CD4-positive, alpha-beta memory T cell (primary cell): ENCODE data around the gene TGFBR2. TPM values are rescaled to one million over a fixed set of nuclear protein-coding genes. Genes with fewer than 3 reads are reported as not detected.

ENCODE experiments used
- CTCF ChIA-PET: fragments of 350-600 bp; sonication (Branson Sonifier 250); formaldehyde crosslinking; loops from one replicate; lab custom pipeline; 2021; ENCODE audit warnings: inconsistent platforms; ENCODE audit not compliant: partially characterized antibody; lab: Charles Lee
- POLR2A ChIA-PET: fragments of 350-600 bp; sonication (Branson Sonifier 250); formaldehyde crosslinking; loops from one replicate; lab custom pipeline; 2021; ENCODE audit not compliant: partially characterized antibody; lab: Charles Lee
- DNase-seq, 5 donors: peaks; one replicate each; pipeline versions ENCODE4 v3.0.0 to v3.0.0-alpha.2; 2020 to 2022; ENCODE audit warnings: mixed read lengths in 1 of 5
- H3K27ac ChIP-seq: one replicate; pipeline ENCODE4 v1.7.0; 2013; ENCODE audit warnings: low read depth, low read length
- H3K27me3 ChIP-seq: 2 replicates; pipeline ENCODE4 v1.7.0; 2013; ENCODE audit warnings: mild to moderate bottlenecking, low read length, moderate library complexity; ENCODE audit not compliant: insufficient read depth
- H3K36me3 ChIP-seq: 2 replicates; pipeline ENCODE4 v1.7.0; 2013; ENCODE audit warnings: mild to moderate bottlenecking, low read length, moderate library complexity; ENCODE audit not compliant: insufficient read depth
- H3K4me1 ChIP-seq: 2 replicates; pipeline ENCODE4 v1.7.0; 2013; ENCODE audit warnings: mild to moderate bottlenecking, low read length, moderate library complexity; ENCODE audit not compliant: insufficient read depth
- H3K4me3 ChIP-seq, 2 donors: one replicate each; pipeline ENCODE4 v1.7.0; 2013; ENCODE audit warnings: low read length in 2 of 2, mild to moderate bottlenecking in 1 of 2
- H3K9me3 ChIP-seq, 2 donors: one replicate each; pipeline ENCODE4 v1.7.0; 2013; ENCODE audit warnings: low read length in 2 of 2, control low read depth in 1 of 2; ENCODE audit not compliant: control insufficient read depth in 1 of 2
- H3K27ac Mint-ChIP-seq, 7 donors: one replicate each; pipeline ENCODE4 v1.8.0; 2020 to 2021; ENCODE audit warnings: mixed read lengths in 7 of 7, mild to moderate bottlenecking in 6 of 7, inconsistent platforms in 3 of 7, moderate library complexity in 3 of 7
- H3K27me3 Mint-ChIP-seq, 2 donors: one replicate each; pipeline ENCODE4 v1.8.0; 2020 to 2021; ENCODE audit warnings: mixed read lengths in 2 of 2
- H3K36me3 Mint-ChIP-seq, 2 donors: one replicate each; pipeline ENCODE4 v1.8.0; 2020 to 2021; ENCODE audit warnings: mixed read lengths in 2 of 2, inconsistent platforms in 1 of 2, mild to moderate bottlenecking in 1 of 2
- H3K4me1 Mint-ChIP-seq, 4 donors: one replicate each; pipeline ENCODE4 v1.8.0; 2020 to 2021; ENCODE audit warnings: mixed read lengths in 4 of 4, mild to moderate bottlenecking in 1 of 4
- H3K4me3 Mint-ChIP-seq, 8 donors: one replicate each; pipeline ENCODE4 v1.8.0; 2020 to 2021; ENCODE audit warnings: mixed read lengths in 8 of 8, mild to moderate bottlenecking in 7 of 8, moderate library complexity in 6 of 8, inconsistent platforms in 3 of 8
- H3K9me3 Mint-ChIP-seq, 8 donors: one replicate each; pipeline ENCODE4 v1.8.0; 2020 to 2021; ENCODE audit warnings: mixed read lengths in 8 of 8, mild to moderate bottlenecking in 5 of 8, inconsistent platforms in 3 of 8, moderate library complexity in 1 of 8
- intact Hi-C: fragments of 100-400 bp; cut with micrococcal nuclease; formaldehyde crosslinking; loops from one replicate; pipeline ENCODE4 v1.15.1; 2023
- polyA plus RNA-seq, 2 donors: library from polyadenylated mRNA; unstranded; fragments of 300-500 nt; fragmentation: Illumina TruSeq; gene quantifications; one replicate each; pipeline ENCODE4 v1.2.3, GENCODE V29; 2021
- total RNA-seq, 2 experiments: library from RNA; stranded (reverse); gene quantifications; one replicate each; pipeline ENCODE4 v1.2.3, GENCODE V29; 2021

Gene TGFBR2
- total and polyA plus RNA-seq, 4 experiments from 2014 or later, result 58.7 to 110 (median 110) TPM

DNA sequence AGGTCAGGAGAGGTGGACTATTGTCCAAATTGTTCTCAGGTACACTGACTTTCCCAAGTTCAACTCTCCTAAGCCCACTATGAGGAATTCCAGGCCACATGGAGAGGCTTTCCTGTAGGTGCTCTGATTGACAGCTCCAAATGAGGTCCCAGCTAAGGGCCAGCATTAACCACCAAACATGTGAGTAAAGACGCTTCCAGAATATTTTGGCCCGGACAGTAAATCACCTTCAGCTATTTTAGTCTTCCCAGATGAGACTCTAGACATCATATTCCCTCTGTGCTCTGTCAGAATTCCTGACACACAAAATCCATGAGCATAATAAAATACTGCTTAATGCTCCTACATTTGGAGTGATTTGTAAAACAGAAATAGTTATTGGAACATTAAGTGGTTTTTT, 135.5 kb downstream of the TGFBR2 start:
- no peaks in the 10 kb centered on the region for H3K36me3 Mint-ChIP-seq
- ChIA-PET CTCF (interaction anchor here (1.1 kb wide), 1 partner anchor 9 kb away, joined by 3 read pairs; no protein-coding TSS in a partner anchor), POLR2A (no interaction called here)
- Histone ChIP-seq H3K4me1 (no peaks in the 10 kb centered on the region), H3K36me3 (no peaks in the 10 kb centered on the region), H3K9me3 (no peaks in the 10 kb centered on the region), H3K27me3 (no peaks in the 10 kb centered on the region), H3K4me3 (no peak overlapping the region), H3K27ac (no peak overlapping the region)
- no peaks in the 10 kb centered on the region for H3K27me3 Mint-ChIP-seq
- H3K4me3 Mint-ChIP-seq, result no peak overlapping the region
- no peak for DNase-seq
- intact Hi-C loops, result no loop called here
- H3K4me1 Mint-ChIP-seq, result peaks cover 0 to 3% (median under 1%) of the 10 kb centered on the region in 4 donors
- H3K27ac Mint-ChIP-seq, result no peak overlapping the region
- H3K9me3 Mint-ChIP-seq, result no peaks in the 10 kb centered on the region

DNA sequence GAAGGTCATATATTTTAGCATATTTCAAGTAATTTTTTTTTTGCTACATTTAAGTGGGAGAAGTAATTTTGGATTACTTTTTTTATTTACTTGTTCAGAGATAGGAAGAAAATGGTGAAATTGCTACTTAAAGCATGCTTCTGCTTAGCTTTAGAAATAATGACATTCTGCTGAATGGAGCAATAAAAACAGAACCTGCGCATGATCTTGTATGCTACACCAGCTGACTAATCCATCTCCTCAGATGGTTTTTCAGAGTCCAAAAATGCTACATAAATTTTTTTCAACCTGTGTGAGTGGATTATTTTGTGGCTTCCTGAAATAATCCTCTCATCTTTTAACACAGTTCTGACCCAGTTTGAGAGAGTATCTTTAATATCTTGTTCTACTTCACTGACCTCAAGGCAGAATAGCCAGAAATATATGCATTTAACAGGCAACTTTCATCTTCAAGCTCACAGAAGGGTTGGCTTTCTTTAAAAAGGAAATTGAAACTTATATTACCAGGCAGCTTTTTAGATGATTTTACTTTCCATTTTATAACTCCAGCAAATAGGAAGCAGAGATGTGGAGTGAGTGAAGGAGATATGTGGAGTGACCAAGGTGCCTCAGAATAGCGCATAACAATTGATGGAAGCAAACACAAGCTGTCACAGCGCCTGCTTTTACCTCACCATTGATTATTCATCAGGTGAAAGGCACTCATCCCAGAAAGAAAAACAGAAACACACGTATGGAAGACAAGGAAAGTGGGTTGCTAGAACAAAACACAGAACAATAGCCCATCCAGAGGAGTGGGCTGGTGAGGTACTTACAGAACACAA, 136.6 kb downstream of the TGFBR2 start:
- Mint-ChIP-seq H3K27me3 (no peaks in the 10 kb centered on the region), H3K36me3 (no peaks in the 10 kb centered on the region), H3K4me3 (no peak overlapping the region), H3K4me1 (peaks cover 0 to 3% (median under 1%) of the 10 kb centered on the region in 4 donors), H3K9me3 (no peaks in the 10 kb centered on the region), H3K27ac (peak overlapping the region in 1 of 7 donors; percentile 15)
- Histone ChIP-seq H3K36me3 (no peaks in the 10 kb centered on the region), H3K4me1 (no peaks in the 10 kb centered on the region), H3K27me3 (no peaks in the 10 kb centered on the region), H3K9me3 (no peaks in the 10 kb centered on the region), H3K27ac (no peak overlapping the region), H3K4me3 (no peak overlapping the region)
- ChIA-PET POLR2A (no interaction called here), CTCF (interaction anchor here (0.9 to 2.1 kb wide), 5 partner anchors 8 to 700 kb away, joined by 3 to 7 read pairs (median 4); no protein-coding TSS in a partner anchor)
- intact Hi-C loops, result no loop called here
- DNase-seq, result no peak
